HG03432 (cell line): ENCODE data around the gene BCKDHB.
"Not testable (repeated sequence)": the region's sequence is repeated elsewhere in the genome, so short reads cannot be mapped to it uniquely, and the experiment has no call there.

ENCODE experiments used
- ATAC-seq: cut with Tn5 transposase; IDR thresholded peaks from one replicate; pipeline ENCODE4 v1.9.1; 2021; ENCODE audit warnings: mild to moderate bottlenecking, moderate library complexity; ENCODE audit not compliant: unreplicated experiment

The BCKDHB gene

GRCh38 chr6:80203283-80203682 is 96.8 kb downstream of the BCKDHB start:
- no peak for ATAC-seq

DNA sequence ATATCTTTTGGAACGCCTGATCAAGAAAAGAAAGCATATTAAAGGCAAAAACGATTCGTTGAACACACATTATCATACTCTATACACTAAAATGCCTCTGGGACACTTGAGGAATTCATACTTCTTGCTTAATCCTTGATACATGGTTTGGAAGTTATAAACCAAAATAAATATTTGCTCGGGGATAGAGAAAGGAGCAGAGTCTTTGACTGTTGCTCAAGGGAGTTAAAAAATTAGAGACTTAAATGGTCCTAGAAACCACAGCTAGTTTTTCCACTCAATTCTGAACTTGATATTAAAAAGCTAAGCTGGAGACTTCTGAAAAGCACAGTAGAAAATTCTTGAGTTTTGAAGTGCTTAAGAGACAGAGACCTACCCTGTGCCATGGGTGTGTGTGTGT is 98.9 kb downstream of the BCKDHB start:
- ATAC-seq = no peak

DNA sequence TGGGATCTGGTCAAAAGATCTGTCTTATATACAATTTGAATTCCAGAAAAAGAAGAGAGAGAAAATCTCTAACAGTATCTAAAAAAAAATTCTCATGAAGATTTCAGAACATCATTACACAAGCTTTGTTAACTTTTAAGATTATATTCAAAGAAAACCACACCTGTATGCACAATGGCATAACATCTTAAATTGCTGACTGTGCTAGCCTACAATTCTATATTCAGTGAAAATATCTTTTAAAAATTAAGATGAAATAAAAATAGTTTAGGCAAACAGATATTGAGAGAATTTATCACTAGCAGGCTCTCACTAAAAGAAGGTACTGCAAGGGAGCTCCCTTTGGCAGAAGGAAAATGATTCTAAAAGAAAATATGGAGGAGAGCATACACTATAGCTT is 100.3 kb downstream of the BCKDHB start:
- ATAC-seq = no peak

- peak; percentile 63 for ATAC-seq
Observed at GRCh38 chr6:80209430-80209829, 103.0 kb downstream of the BCKDHB start.

GRCh38 chr6:80210618-80211017 is 104.1 kb downstream of the BCKDHB start:
- ATAC-seq = no peak

DNA sequence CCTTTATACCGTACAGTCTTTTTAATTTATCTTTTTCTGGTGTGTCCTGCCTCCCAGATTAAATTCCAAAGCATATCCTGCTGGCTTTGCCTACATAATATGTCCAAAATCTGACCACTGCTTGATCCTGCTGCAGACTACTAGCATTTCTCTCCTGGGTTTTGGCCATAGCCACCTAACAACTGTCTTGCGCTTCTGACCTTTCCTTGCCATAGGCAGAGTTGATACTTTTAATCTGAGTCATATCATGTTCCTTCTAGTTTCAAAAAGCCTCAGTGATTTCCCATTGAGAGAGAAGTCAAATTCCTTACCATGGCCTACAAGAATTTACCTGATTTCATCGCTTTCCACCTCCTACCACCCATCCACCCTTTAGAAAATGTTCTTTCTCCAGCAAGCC is 104.8 kb downstream of the BCKDHB start:
- no peak for ATAC-seq

GRCh38 chr6:80211890-80212289 is 105.4 kb downstream of the BCKDHB start:
- ATAC-seq = not testable (repeated sequence)

- ATAC-seq = peak; percentile 92
Observed at GRCh38 chr6:80214436-80215022, 108.1 kb downstream of the BCKDHB start.

DNA sequence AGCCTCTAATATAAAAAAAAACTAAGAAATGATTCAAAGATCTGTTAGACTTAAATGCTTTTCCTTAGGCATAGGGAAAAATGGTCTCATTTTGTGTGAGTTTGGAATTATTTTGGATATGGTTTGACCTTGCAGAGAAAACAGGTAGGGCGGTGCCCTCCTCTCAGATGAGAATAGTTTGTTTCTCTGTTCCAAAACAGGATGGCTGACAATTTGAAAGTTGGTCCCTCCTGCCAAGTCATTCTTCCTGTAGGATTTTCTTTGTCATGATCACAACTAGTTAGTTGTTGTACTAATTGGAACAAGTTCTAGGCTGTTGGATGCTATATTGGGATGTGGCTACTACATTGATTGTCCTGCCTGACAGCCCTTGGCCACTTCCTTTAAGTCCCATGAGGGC is 108.6 kb downstream of the BCKDHB start:
- no peak for ATAC-seq

DNA sequence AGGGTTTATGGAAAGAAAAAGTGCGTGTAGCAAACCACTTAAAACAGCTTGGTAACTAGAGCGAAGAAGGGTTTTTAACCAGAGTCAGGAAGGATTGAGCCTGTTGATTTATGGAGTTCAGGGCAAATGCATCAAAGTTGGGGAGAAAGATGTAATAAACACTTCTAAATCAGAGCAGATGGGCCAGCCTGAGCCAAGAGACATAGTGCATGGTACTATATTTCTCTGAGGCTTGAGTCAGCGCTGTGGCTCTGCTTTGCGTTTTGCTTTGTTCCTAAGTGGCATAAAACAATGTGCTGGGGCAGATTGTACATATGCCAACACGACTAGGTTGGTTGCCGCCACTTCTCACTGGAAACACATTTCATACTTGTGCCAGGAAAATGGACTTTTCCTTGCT is 111.3 kb downstream of the BCKDHB start:
- no peak for ATAC-seq

DNA sequence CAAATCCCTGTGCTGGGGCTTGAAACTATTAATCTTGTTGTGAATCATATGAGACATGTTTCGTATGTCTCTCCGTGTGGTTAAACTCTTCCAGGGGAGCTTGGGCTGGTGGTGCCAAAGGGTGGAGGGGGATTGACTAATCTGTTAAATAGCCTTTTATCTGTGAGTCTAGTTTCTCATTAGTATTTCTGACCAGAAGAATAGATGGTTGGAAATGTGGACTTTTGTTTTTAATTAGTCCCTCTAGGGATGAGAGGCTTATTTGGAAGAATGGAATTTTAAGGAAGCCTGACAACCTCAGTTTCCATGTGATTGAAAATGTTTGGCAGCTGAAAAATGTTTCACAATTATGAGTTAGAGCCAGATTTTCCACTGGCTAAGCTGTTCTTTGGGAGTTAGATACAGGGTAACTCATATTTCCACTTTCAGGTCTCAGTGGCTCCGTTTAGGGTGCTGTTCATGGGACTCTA is 117.3 kb downstream of the BCKDHB start:
- no peak for ATAC-seq

DNA sequence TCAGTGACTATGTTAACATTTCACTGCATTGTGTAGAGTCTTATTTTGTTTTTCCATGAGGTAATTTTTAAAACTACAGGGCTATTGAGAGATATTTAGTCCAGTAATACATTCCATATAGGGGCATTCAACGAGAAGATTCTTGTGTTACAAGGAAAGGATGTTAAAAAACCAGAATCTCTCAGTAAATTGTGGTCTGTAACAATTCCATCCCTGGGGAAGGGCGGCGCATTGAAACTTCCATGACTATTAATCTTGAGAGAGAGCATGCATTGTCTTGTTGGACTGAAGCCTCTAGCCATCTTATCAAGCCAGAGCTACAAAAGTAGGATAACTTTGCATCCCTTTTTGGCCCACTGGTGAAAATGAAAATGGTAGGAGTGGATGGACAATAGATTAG is 119.7 kb downstream of the BCKDHB start:
- ATAC-seq = no peak

GRCh38 chr6:80226699-80227098 is 120.2 kb downstream of the BCKDHB start:
- ATAC-seq = no peak

GRCh38 chr6:80227545-80228105 is 121.2 kb downstream of the BCKDHB start:
- ATAC-seq = no peak

- ATAC-seq = no peak
Observed at GRCh38 chr6:80233262-80233661, 126.8 kb downstream of the BCKDHB start.

- ATAC-seq = no peak
Observed at GRCh38 chr6:80233958-80234357, 127.5 kb downstream of the BCKDHB start.

DNA sequence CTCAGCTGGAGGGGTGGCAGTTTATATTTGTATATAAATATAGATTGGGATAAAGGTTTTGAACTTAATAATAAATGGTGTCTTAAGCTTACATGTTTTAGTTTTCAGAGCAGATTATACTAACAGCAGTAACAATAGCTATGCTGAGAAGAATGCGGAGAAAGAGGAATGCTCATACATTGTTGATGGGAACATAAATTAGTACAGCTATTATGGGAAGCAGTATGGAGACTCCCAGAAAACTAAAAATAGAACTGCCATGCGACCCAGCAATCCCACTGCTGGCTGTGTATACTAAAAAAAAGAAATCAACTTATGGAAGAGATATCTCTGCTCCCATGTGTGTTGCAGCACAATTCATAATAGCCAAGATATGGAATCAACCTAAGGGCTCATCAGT is 127.9 kb downstream of the BCKDHB start:
- ATAC-seq = no peak

DNA sequence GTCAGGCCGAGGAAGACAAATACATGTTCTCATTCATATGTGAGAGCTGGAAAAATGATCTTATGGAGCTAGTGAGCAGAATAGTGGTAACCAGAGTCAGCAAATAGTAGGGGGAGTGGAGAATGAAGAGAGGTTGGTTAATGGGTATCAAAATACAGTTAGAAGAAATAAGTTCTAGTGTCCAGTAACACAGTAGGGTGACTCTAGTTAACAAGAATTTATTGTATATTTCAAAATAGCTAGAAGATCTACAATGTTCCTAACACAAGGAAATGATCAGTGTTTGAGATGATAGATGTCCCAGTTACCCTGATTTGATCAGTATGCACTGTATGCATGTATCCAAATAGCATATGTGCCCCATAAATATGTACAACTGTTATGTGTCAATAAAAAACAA is 128.4 kb downstream of the BCKDHB start:
- ATAC-seq = no peak

- no peak for ATAC-seq
Observed at GRCh38 chr6:80235647-80236046, 129.2 kb downstream of the BCKDHB start.

GRCh38 chr6:80238754-80239153 is 132.3 kb downstream of the BCKDHB start:
- not testable (repeated sequence) for ATAC-seq

- ATAC-seq = no peak
Observed at GRCh38 chr6:80245043-80245442, 138.6 kb downstream of the BCKDHB start.

GRCh38 chr6:80249897-80250296 is 143.4 kb downstream of the BCKDHB start:
- ATAC-seq = peak; percentile 56

DNA sequence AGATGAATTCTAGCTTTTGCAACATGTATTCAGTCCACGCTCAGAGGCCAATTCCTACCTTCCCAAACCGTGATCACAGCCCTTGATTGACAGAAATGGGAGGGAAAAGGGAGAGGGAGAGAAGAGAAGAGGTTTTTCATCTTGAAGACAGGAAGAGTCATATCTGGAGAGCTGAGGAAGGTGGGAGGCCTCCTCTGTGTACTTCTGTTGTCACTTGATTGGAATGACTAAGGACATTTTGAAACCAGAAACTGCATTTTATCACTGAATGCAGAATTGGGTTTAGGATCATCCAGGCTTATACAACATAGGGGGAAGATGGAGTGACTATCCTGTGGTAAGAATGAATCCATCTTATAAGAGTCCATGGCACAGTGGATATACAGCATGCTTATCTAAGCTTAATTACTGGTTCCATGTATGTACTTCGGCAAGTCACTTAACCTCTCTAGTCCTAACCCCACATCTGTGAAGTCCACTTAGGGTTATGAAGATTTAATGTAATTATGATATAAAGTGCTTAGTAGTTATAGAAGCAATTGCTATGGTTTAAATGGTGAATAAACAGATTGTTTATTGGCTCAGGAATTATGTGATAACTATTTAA is 144.0 kb downstream of the BCKDHB start:
- ATAC-seq = peak; percentile 40
